ENCODE measurements around the gene ERN1.

DNA sequence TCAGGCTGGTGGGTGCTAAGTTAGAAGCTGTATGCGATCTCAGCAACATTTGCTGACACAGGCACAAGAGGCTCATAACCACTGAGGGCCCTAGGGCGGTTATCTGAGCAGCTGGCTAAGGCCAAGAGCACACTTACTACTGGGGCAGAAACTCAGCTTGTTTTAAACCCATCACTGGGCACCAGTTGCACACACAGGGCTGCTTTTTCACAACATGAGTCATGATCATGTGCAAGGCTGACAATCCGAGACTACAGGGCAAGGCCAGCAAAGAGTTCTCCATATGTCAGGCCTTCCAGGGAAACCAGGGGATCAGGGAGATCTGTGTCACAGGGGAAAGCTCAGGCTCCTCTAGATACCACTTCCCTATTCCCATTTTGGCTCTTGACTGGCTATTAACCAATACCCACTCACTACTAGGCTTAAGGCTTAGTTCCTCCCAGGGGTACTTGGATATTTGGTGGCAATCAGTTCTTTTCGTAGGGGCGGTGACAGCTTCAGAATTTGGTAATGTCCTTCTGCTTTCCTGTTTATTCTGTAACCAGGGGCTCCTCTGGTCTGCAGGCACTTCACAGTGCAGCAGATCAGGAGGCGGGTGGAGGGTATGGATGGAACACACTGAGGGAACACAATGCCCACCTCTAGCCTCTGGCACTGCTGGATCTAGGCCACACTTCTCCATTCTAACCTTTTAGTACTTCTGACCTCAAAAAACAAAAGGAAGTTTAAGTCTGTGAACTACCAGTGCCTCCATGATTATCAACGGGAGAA, 44.9 kb upstream of the ERN1 start:
- no peak for TF ChIP-seq POLR2A (IDR thresholded peaks at IDR 0.05)
- TF ChIP-seq, protein P1, sequence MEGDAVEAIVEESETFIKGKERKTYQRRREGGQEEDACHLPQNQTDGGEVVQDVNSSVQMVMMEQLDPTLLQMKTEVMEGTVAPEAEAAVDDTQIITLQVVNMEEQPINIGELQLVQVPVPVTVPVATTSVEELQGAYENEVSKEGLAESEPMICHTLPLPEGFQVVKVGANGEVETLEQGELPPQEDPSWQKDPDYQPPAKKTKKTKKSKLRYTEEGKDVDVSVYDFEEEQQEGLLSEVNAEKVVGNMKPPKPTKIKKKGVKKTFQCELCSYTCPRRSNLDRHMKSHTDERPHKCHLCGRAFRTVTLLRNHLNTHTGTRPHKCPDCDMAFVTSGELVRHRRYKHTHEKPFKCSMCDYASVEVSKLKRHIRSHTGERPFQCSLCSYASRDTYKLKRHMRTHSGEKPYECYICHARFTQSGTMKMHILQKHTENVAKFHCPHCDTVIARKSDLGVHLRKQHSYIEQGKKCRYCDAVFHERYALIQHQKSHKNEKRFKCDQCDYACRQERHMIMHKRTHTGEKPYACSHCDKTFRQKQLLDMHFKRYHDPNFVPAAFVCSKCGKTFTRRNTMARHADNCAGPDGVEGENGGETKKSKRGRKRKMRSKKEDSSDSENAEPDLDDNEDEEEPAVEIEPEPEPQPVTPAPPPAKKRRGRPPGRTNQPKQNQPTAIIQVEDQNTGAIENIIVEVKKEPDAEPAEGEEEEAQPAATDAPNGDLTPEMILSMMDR (IDR thresholded peaks at IDR 0.05) = no peak

Measured in body of pancreas (tissue), 4 donors.